Stomach (tissue), 4 donors: ENCODE results near the gene PTH2R.

ENCODE experiments used
- EP300 ChIP-seq: sonication (generic); formaldehyde crosslinking; IDR thresholded peaks from one replicate; pipeline ENCODE4 v1.6.1; 2017; ENCODE audit warnings: antibody characterized with exemption
- POLR2A ChIP-seq, 4 donors: fragments of 450-650 bp; IDR thresholded peaks; one replicate each; pipeline ENCODE4 v1.6.1; 2016; ENCODE audit warnings: antibody characterized with exemption in 4 of 4, control low read depth in 2 of 4, mild to moderate bottlenecking in 1 of 4, moderate library complexity in 1 of 4
- POLR2AphosphoS5 ChIP-seq, 3 donors: sonication (generic); formaldehyde crosslinking; IDR thresholded peaks; one replicate each; pipeline ENCODE4 v1.6.1; 2016; ENCODE audit warnings: antibody characterized with exemption in 3 of 3
- TF ChIP-seq, protein P1 (sequence below), 7 experiments: fragments of 450-650 bp in 4 of 7; fragments of 200-600 bp in 3 of 7; sonication (generic) in 3 of 7; IDR thresholded peaks; one replicate each; pipeline ENCODE4 v1.5.1; 2016 to 2019; ENCODE audit warnings: antibody characterized with exemption in 7 of 7, control low read depth in 2 of 7, mild to moderate bottlenecking in 1 of 7

DNA sequence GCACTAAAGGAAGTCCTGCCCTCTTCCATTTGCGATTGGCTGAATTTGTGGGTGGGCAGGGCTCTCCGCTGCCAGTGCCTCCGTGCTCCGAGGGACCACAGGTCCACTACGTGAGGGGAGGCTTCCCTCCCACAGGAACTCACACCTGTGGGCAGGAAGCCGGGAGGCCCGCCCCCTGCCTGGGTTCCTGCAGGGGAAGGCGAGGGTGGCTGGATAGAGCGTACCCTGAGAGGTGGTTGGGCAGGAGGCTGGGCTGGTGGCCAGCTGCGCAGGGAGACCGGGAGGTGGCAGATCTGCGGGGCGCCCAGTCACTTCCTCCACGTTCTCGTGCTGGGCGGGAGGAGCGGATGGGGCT, 47.0 kb upstream of the PTH2R start:
- TF ChIP-seq, protein P1, sequence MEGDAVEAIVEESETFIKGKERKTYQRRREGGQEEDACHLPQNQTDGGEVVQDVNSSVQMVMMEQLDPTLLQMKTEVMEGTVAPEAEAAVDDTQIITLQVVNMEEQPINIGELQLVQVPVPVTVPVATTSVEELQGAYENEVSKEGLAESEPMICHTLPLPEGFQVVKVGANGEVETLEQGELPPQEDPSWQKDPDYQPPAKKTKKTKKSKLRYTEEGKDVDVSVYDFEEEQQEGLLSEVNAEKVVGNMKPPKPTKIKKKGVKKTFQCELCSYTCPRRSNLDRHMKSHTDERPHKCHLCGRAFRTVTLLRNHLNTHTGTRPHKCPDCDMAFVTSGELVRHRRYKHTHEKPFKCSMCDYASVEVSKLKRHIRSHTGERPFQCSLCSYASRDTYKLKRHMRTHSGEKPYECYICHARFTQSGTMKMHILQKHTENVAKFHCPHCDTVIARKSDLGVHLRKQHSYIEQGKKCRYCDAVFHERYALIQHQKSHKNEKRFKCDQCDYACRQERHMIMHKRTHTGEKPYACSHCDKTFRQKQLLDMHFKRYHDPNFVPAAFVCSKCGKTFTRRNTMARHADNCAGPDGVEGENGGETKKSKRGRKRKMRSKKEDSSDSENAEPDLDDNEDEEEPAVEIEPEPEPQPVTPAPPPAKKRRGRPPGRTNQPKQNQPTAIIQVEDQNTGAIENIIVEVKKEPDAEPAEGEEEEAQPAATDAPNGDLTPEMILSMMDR (IDR thresholded peaks at IDR 0.05) = no peak
- TF ChIP-seq POLR2A (IDR thresholded peaks at IDR 0.05) (no peak), EP300 (no peak), POLR2AphosphoS5 (IDR thresholded peaks at IDR 0.05) (no peak)
